GM19240 (cell line): Measurements from ENCODE around the gene BARX2.

ENCODE experiments used
- DNase-seq: peaks from one replicate; pipeline ENCODE4 v3.0.0; 2011; ENCODE audit warnings: low spot score; ENCODE audit not compliant: insufficient read length

BARX2 gene

GRCh38 chr11:129396454-129396853 is 20.8 kb downstream of the BARX2 start:
- no peak for DNase-seq

- no peak for DNase-seq
Measured at GRCh38 chr11:129402206-129403171, 26.8 kb downstream of the BARX2 start.

- no peak for DNase-seq
Measured at GRCh38 chr11:129404731-129405130, 29.1 kb downstream of the BARX2 start.

GRCh38 chr11:129408865-129409444 is 33.3 kb downstream of the BARX2 start:
- DNase-seq, result no peak

- no peak for DNase-seq
Measured at GRCh38 chr11:129410395-129410960, 34.8 kb downstream of the BARX2 start.

GRCh38 chr11:129412494-129412893 is 36.8 kb downstream of the BARX2 start:
- DNase-seq, result no peak

GRCh38 chr11:129414144-129414872 is 38.7 kb downstream of the BARX2 start:
- no peak for DNase-seq

- no peak for DNase-seq
Measured at GRCh38 chr11:129416080-129416820, 40.6 kb downstream of the BARX2 start.

- DNase-seq, result no peak
Measured at GRCh38 chr11:129417458-129417857, 41.8 kb downstream of the BARX2 start.

- no peak for DNase-seq
Measured at GRCh38 chr11:129418039-129418438, 42.4 kb downstream of the BARX2 start.

GRCh38 chr11:129419386-129419785 is 43.7 kb downstream of the BARX2 start:
- no peak for DNase-seq

GRCh38 chr11:129423426-129423825 is 47.8 kb downstream of the BARX2 start:
- no peak for DNase-seq

- DNase-seq, result no peak
Measured at GRCh38 chr11:129425214-129425613, 49.6 kb downstream of the BARX2 start.

- no peak for DNase-seq
Measured at GRCh38 chr11:129426038-129426437, 50.4 kb downstream of the BARX2 start.

GRCh38 chr11:129426776-129427175 is 51.1 kb downstream of the BARX2 start:
- DNase-seq, result no peak

- DNase-seq, result no peak
Measured at GRCh38 chr11:129427376-129427775, 51.7 kb downstream of the BARX2 start.

- DNase-seq, result no peak
Measured at GRCh38 chr11:129427816-129428406, 52.3 kb downstream of the BARX2 start.

- DNase-seq, result no peak
Measured at GRCh38 chr11:129428557-129428956, 52.9 kb downstream of the BARX2 start.

- no peak for DNase-seq
Measured at GRCh38 chr11:129434641-129435498, 59.2 kb downstream of the BARX2 start.
